ENCODE data around the gene METAP1D. TPM values are rescaled to one million over a fixed set of nuclear protein-coding genes. Genes with fewer than 3 reads are reported as not detected.

The METAP1D gene
- total and polyA plus RNA-seq, 2 donors (not counting 3 experiments of a cell fraction or from before 2014, with no cell fraction given): 4.2 to 8.1 TPM

DNA sequence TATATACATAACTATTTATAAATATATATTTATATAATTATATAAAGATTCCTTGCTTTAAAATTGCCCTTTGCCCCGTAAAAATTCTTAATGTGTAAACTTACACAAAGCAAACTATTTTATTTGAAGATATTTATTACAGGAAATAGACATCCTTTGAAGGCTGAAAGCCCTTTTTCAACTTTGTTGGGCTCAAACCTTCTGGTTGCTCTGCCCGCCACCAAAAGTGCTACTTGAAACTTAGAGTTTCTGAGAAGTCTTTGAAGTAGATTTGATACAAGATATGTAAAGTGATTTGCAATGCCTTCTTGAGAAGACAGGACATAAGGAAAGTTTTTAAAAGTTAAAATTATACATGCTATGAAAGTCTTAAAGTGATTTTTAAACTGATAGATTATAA is 36.6 kb upstream of the METAP1D start:
- Histone ChIP-seq H3K4me1 (ENCODE audit: control insufficient read depth, extremely low read depth, insufficient read depth, low read length) (no peaks in the 10 kb centered on the region), H3K36me3 (ENCODE audit: control insufficient read depth in 2 of 2, extremely low read depth in 1 of 2, insufficient read depth in 2 of 2, low read length in 2 of 2) (peaks cover 0 to 12% of the 10 kb centered on the region in 2 experiments), H2AFZ (ENCODE audit: low read depth, low read length) (no peak overlapping the region), H3K27ac (ENCODE audit: insufficient read depth, low read depth, low read length) (no peak overlapping the region), H3K4me2 (ENCODE audit: insufficient read depth, low read length) (no peak overlapping the region), H3K79me2 (ENCODE audit: control insufficient read depth, insufficient read depth, low read length) (peaks cover 1% of the 10 kb centered on the region), H3K9me3 (replicated peaks; ENCODE audit: control insufficient read depth, insufficient read depth, low read length) (no peaks in the 10 kb centered on the region), H3K4me3 (replicated peaks in 1 of 3; ENCODE audit: insufficient read depth in 1 of 3, low read depth in 1 of 3, low read length in 3 of 3) (no peak overlapping the region), H3K27me3 (ENCODE audit: control insufficient read depth in 2 of 2, insufficient read depth in 2 of 2, low read length in 2 of 2) (no peaks in the 10 kb centered on the region), H4K20me1 (replicated peaks; ENCODE audit: control insufficient read depth, extremely low read depth, insufficient read depth, low read length) (no peaks in the 10 kb centered on the region), H3K9ac (replicated peaks; ENCODE audit: extremely low read depth, insufficient read depth, low read length) (no peak overlapping the region), H3K9me1 (replicated peaks; ENCODE audit: control insufficient read depth, extremely low read depth, insufficient read depth, low read length) (no peaks in the 10 kb centered on the region)
- dilution Hi-C loops (cut with MboI; ENCODE audit: extremely low pct_ligation_motif_present, low sequenced_read_pairs): no loop called here
- TF ChIP-seq, protein P1, sequence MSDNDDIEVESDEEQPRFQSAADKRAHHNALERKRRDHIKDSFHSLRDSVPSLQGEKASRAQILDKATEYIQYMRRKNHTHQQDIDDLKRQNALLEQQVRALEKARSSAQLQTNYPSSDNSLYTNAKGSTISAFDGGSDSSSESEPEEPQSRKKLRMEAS (IDR thresholded peaks at IDR 0.05; ENCODE audit: insufficient read depth, insufficient read length): no peak
- POLR2A ChIA-PET: no interaction called here
- FAIRE-seq (no peak), DNase-seq (ENCODE audit: low read depth, low spot score) (no peak)
- CTCF ChIA-PET: no interaction called here
- intact Hi-C loops (cut with micrococcal nuclease): loop anchor here (5.0 kb wide), 1 partner anchor 89 kb away; no protein-coding TSS in a partner anchor
- BruUV-seq (replicated peaks): no TSS peak

DNA sequence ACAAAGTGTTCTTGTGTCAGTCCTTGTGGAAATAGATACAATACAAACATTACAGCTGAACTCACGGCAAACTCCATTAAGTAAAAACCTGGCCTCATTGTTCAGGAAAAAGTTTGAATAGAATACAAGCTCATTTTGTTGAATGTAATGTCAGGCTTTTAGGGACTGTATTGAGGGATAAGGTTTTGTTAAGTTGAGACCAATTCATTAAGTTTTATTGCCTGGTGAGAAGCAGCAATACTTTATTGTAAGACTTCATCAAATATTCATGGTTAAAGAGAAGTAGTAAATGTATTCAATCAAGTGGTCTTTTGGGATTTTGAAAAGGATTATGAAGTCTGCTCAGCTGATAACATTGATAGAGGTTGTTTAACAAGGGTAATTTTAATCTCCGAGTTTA is 35.4 kb upstream of the METAP1D start:
- no peaks in the 10 kb centered on the region for H3K9me3 ChIP-seq (replicated peaks; ENCODE audit: control insufficient read depth, insufficient read depth, low read length)
- POLR2A ChIA-PET: no interaction called here
- H2AFZ ChIP-seq (ENCODE audit: low read depth, low read length): no peak overlapping the region
- peaks cover 1% of the 10 kb centered on the region for H3K79me2 ChIP-seq (ENCODE audit: control insufficient read depth, insufficient read depth, low read length)
- no peak overlapping the region for H3K4me3 ChIP-seq (replicated peaks in 1 of 3; ENCODE audit: insufficient read depth in 1 of 3, low read depth in 1 of 3, low read length in 3 of 3)
- intact Hi-C loops (cut with micrococcal nuclease): loop anchor here (5.0 kb wide), 1 partner anchor 88 kb away; no protein-coding TSS in a partner anchor
- H3K9ac ChIP-seq (replicated peaks; ENCODE audit: extremely low read depth, insufficient read depth, low read length): no peak overlapping the region
- H3K4me2 ChIP-seq (ENCODE audit: insufficient read depth, low read length): no peak overlapping the region
- TF ChIP-seq POLR2A (IDR thresholded peaks at IDR 0.05; ENCODE audit: low read depth, low read length): no peak
- no peak for TF ChIP-seq EZH2 (IDR thresholded peaks at IDR 0.05; ENCODE audit: borderline replicate concordance, low read depth, low read length, severe bottlenecking)
- TF ChIP-seq, protein P2, sequence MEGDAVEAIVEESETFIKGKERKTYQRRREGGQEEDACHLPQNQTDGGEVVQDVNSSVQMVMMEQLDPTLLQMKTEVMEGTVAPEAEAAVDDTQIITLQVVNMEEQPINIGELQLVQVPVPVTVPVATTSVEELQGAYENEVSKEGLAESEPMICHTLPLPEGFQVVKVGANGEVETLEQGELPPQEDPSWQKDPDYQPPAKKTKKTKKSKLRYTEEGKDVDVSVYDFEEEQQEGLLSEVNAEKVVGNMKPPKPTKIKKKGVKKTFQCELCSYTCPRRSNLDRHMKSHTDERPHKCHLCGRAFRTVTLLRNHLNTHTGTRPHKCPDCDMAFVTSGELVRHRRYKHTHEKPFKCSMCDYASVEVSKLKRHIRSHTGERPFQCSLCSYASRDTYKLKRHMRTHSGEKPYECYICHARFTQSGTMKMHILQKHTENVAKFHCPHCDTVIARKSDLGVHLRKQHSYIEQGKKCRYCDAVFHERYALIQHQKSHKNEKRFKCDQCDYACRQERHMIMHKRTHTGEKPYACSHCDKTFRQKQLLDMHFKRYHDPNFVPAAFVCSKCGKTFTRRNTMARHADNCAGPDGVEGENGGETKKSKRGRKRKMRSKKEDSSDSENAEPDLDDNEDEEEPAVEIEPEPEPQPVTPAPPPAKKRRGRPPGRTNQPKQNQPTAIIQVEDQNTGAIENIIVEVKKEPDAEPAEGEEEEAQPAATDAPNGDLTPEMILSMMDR (IDR thresholded peaks at IDR 0.05; ENCODE audit: extremely low read depth in 1 of 2, insufficient read depth in 1 of 2, low read depth in 1 of 2, low read length in 2 of 2): no peak
- no peak for TF ChIP-seq FOS (IDR thresholded peaks at IDR 0.05; ENCODE audit: borderline replicate concordance, insufficient read depth, low read length)
- BruUV-seq (replicated peaks): no TSS peak
- CTCF ChIA-PET: interaction anchor here (0.9 to 1.3 kb wide), 3 partner anchors 9 to 365 kb away, joined by 3 to 4 read pairs (median 3); no protein-coding TSS in a partner anchor
- H3K4me1 ChIP-seq (ENCODE audit: control insufficient read depth, extremely low read depth, insufficient read depth, low read length): no peaks in the 10 kb centered on the region
- no peaks in the 10 kb centered on the region for H4K20me1 ChIP-seq (replicated peaks; ENCODE audit: control insufficient read depth, extremely low read depth, insufficient read depth, low read length)
- no peaks in the 10 kb centered on the region for H3K27me3 ChIP-seq (ENCODE audit: control insufficient read depth in 2 of 2, insufficient read depth in 2 of 2, low read length in 2 of 2)
- DNase-seq (ENCODE audit: low read depth, low spot score) (no peak), FAIRE-seq (no peak)
- H3K27ac ChIP-seq (ENCODE audit: insufficient read depth, low read depth, low read length): no peak overlapping the region
- dilution Hi-C loops (cut with MboI; ENCODE audit: extremely low pct_ligation_motif_present, low sequenced_read_pairs): no loop called here
- no peaks in the 10 kb centered on the region for H3K9me1 ChIP-seq (replicated peaks; ENCODE audit: control insufficient read depth, extremely low read depth, insufficient read depth, low read length)
- H3K36me3 ChIP-seq (ENCODE audit: control insufficient read depth in 2 of 2, extremely low read depth in 1 of 2, insufficient read depth in 2 of 2, low read length in 2 of 2): peaks cover 0 to 12% of the 10 kb centered on the region in 2 experiments

All from endothelial cell of umbilical vein (primary cell).